Measurements from ENCODE around the gene TXNDC17.

Gene TXNDC17

DNA sequence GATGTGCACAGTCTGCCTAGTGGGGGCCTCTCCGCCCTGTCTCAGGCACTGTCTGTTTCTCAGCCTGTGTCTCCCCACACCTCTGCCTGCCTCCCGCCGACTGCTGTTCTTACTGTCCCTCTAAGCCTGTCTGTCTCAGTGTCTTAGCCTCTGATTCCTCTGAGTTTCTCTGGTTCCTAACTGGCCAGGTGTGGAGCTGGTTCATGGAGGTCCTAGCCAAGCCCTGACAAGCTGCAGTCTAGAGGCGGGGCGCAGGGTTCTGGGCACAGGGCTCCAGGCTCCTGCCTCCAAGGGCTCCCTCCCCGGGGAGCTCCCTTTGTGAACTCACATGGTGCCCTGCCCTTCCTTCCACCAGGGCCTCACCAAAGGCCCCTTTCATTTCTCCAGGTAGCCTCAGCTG is 30.1 kb downstream of the TXNDC17 start:
- TF ChIP-seq, protein P1, sequence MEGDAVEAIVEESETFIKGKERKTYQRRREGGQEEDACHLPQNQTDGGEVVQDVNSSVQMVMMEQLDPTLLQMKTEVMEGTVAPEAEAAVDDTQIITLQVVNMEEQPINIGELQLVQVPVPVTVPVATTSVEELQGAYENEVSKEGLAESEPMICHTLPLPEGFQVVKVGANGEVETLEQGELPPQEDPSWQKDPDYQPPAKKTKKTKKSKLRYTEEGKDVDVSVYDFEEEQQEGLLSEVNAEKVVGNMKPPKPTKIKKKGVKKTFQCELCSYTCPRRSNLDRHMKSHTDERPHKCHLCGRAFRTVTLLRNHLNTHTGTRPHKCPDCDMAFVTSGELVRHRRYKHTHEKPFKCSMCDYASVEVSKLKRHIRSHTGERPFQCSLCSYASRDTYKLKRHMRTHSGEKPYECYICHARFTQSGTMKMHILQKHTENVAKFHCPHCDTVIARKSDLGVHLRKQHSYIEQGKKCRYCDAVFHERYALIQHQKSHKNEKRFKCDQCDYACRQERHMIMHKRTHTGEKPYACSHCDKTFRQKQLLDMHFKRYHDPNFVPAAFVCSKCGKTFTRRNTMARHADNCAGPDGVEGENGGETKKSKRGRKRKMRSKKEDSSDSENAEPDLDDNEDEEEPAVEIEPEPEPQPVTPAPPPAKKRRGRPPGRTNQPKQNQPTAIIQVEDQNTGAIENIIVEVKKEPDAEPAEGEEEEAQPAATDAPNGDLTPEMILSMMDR (IDR thresholded peaks at IDR 0.05; ENCODE audit: insufficient read depth, missing control alignments) = no peak
- DNase-seq (ENCODE audit: insufficient read length, low spot score) = no peak
- no peak for FAIRE-seq

DNA sequence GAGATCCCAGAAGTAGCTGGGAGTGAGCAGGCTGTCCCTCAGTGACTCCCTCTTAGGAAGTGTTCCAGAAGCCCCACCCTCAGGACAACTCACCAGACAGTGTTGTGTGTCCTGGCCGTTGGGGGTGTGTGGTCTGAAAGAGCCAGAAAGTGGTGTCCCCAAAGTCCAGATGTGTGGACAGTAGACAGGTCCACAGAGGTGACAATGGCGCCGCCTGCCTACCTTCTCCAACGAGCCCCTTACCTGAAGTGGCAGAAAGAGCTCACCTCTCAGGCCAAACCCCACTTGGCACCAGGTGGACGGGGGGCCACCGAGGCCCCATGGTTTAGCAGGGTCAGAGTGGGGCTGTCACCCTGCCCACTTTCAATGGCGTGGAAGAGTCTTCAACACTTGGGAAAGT is 30.6 kb downstream of the TXNDC17 start:
- DNase-seq (ENCODE audit: insufficient read length, low spot score) (no peak), FAIRE-seq (no peak)
- TF ChIP-seq, protein P1 (IDR thresholded peaks at IDR 0.05; ENCODE audit: insufficient read depth, missing control alignments) = no peak

GRCh38 chr17:6674586-6674985 is 33.7 kb downstream of the TXNDC17 start:
- TF ChIP-seq, protein P1 (IDR thresholded peaks at IDR 0.05; ENCODE audit: insufficient read depth, missing control alignments) = no peak
- no peak for DNase-seq (ENCODE audit: insufficient read length, low spot score)

DNA sequence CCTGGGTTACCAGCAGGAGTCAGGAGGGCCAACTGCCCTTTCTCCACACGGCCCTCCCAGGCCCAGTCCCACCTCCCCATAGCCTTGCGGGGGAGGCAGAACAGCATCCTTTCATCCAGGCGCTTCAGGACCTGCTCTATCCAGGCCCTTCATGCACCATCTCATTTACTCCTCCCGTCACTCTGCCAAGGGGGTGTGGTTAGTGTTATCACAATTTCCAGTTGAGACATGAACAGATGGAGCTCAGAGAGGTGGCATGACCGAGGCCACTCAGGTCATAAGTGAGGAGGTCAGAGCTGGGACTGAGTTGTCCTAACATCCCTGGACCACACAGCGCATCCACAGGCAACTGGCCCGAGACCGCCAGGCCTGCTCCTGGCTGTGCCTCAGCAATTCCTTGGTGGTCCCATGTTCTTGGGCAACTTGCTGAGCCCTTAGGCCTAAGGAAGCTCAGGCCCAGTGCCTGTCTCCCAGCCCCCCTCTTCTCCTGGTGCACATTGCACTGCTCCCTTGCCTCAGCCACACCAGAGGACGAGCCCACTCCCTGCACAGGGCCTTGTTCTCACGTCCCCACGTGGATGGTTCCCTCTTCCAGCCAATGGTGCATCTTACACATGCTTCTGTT is 34.5 kb downstream of the TXNDC17 start:
- no peak for FAIRE-seq
- TF ChIP-seq, protein P1 (IDR thresholded peaks at IDR 0.05; ENCODE audit: insufficient read depth, missing control alignments) = no peak

More at GRCh38 chr17:6674586-6674985, 33.7 kb downstream of the TXNDC17 start:
- FAIRE-seq = no peak

GRCh38 chr17:6676802-6677157 is 35.9 kb downstream of the TXNDC17 start:
- DNase-seq (ENCODE audit: insufficient read length, low spot score) (no peak), FAIRE-seq (no peak)

More for the DNA sequence above, 34.5 kb downstream of the TXNDC17 start:
- no peak for DNase-seq (ENCODE audit: insufficient read length, low spot score)

DNA sequence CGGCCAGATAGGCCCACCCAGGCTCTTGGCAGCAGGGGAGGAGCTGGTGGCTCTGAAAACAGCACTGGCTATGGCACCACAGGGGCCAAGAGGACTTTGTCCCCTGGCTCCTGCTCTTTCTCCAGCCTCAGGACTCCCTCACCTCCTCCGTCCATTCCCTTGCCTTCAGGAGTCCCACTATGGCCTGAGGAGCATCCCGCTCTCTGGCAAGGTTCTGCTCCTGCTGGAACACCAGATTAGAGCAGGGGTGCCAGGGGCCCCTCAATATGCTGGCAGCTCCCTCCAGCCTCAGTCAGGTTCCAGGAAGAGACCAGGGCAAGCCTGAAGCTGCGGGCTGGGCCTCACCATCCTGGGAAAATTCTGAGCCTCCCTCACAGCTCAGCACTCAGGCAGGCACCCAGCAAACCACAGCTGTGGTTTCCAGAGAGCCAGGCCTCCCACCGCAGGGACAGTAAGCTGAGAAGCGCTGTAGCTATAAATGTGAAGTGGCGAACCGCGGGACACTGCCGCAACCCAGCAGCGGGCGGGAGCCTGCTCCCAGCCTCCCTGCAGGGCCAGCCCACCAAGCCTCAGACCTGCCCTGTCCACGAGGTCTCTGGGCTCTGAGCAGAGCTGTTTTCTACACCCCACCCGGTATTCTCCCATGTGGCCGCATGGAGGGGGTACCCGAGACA is 36.4 kb downstream of the TXNDC17 start:
- FAIRE-seq (no peak), DNase-seq (ENCODE audit: insufficient read length, low spot score) (no peak)
- TF ChIP-seq, protein P1 (IDR thresholded peaks at IDR 0.05; ENCODE audit: insufficient read depth, missing control alignments) = no peak

More at GRCh38 chr17:6676802-6677157, 35.9 kb downstream of the TXNDC17 start:
- TF ChIP-seq, protein P1 (IDR thresholded peaks at IDR 0.05; ENCODE audit: insufficient read depth, missing control alignments) = no peak

DNA sequence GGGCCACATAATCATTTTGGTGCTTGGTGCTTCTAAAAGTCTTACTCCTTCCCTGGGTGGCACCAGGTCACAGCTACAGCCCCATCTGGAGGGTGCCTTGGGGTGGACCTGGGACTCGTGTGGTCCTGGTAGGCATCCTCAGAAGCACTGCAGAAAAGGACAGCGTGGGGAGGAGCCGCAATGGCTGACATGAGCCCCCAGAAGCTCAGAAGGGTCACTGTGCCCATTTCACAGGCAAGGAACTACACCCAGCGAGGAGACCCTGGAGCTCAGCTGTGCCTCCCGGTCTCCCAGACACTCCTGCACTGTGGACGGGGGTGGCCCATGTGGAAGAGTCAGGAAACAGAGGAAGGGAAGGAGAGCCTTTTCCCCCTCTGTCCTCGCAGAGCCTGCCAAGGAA is 37.1 kb downstream of the TXNDC17 start:
- no peak for DNase-seq (ENCODE audit: insufficient read length, low spot score)
- no peak for FAIRE-seq
- TF ChIP-seq, protein P1 (IDR thresholded peaks at IDR 0.05; ENCODE audit: insufficient read depth, missing control alignments) = no peak

Data from D721Med (cell line).